HG03439 (cell line): ENCODE results near the gene COG5.

Experiments
- ATAC-seq: cut with Tn5 transposase; IDR thresholded peaks from one replicate; pipeline ENCODE4 v1.9.1; 2021; ENCODE audit warnings: mild to moderate bottlenecking, moderate library complexity; ENCODE audit not compliant: unreplicated experiment

Gene COG5

DNA sequence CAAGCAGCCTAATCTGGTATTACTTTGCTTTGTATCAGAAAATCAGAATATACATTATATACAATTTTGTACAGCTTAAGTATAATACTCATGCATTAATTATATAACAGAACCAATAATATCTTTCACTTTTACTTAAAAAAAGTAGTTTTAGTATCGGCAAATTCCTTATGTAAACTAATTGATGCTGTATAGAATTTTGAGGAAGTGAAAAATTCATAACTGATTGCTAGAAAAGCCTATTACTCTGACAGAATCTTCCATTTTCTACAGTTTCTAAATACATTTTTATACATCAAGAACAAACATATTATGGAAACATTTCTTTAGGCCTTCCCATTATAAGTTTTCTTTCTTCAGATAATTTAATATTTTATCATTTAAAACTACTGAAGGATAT lies 217.8 kb downstream of the COG5 start:
- ATAC-seq: no peak

DNA sequence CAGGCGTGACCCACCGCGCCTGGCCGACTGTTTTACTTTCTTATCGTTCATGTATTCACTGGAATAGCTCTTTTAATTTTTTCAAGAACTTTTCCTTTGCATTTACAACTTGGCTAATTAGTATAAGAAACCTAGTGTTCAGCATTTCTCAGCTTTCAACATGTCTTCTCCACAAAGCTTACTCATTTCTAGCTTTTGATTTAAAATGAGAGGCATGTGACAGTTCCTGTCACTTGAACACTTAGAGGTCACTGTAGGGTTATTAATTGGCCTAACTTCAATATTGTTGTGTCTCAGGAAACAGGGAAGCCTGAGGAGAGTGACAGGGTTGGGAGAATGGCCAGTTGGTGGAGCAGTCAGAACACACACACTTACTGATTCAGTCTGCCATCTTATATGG lies 218.9 kb downstream of the COG5 start:
- ATAC-seq: no peak

DNA sequence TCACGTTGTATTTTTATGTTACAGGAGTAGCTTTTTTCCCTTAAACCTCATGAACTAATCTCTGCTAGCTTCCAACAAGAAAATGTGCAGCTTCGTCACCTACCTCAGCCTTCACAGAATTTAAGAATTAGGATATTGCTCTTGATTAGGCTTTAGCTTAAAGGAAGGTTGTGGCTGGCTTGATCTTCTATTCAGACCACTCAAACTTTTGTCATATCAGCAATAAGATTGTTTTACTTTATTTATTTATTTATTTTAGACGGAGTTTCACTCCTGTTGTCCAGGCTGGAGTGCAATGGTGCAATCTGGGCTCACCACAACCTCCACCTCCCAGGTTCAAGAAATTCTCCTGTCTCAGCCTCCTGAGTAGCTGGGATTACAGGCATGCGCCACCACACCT lies 219.4 kb downstream of the COG5 start:
- no peak for ATAC-seq

DNA sequence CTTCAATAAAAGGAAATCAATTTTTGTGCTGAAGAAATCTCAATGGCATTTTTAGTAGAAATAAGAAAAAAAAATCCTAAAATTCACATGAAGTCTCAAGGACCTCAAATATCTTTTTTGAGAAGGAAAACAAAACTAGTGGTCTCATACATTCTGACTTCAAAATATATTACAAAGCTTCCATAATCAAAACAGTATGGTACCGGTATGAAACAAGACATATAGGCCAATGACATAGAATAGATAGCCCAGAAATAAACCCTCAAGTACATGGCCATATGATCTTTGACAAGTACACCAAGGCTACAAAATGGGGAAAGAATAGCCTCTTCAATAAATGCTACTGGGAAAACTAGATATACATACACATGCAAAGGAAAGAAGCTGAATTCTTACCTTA lies 225.6 kb downstream of the COG5 start:
- ATAC-seq: no peak

DNA sequence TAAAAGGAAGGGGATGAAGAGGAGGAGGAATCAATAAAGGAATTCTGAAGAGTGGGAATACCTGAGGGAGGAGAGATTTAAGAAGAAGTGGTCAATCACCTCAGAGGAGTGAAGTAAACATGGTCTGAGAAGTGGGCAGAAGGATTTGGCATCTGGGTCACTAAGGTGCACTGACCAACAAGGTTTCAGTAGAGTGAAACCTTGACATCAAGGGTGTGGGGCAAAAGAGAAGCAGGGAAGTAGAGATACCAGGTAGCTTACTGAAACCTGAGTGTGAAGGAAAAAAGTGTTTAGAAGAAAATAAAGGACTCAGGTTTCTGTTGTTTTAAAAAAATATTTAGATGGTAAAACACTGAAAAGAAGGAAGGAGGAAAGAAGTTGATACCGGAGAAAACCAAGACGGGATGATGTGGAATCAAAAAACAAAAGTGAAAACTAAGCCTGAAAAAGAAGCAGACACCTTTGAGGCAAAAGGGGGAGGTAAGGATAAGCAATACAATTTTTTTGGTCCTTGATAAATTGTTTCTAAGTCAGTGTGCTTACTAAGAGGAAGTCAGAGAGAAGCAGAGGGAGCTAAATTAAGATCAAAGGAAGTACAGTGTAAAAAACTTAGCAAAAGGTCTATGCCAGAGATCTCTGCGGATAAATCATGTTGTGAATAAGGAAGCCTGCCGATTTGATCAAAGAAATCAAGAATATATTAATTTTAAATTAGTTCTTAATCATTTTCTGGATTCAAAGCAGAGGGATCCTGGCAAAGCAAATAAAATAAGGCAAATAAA lies 231.0 kb downstream of the COG5 start:
- no peak for ATAC-seq

DNA sequence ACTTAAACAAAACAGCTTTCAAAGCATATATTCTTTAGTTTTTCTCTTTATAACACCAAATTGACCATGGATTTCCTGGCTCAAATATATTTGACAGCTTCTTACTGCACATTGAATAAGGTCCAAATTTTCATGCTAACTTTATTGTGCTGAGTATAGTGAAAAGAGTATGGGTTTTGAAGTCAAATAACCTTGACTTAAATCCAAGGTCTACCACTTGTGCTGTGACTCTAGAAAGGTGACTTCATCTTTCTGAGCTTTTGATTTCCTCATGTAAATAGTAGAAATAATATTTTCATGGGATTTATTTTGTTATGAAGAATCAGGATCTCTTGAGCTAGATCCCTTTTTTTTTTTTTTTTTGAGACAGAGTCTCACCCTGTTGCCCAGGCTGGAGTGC lies 233.2 kb downstream of the COG5 start:
- no peak for ATAC-seq

DNA sequence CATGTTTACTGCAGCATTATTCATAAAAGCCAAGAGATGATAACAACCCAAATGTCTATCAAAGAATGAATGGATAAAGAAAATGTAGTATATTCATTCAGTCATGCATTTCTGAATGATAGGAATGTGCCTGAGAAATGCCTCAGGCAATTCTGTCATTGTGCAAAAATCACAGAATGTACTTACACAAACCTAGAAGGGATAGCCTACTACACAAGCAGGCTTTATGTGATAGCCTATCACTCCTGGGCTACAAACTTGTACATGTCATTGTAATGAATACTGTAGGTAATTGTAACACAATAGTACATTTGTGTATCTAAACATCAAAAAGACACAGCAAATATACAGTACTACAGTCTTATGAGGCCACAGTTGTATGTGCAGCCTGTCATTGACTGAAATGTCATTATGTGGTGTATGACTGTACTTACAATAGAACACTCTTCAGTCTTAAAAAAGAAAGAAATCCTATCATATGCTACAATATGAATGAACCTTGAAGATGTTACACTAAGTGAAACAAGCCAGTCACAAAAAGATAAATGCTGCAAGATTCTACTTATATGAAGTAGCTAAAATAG lies 235.6 kb downstream of the COG5 start:
- ATAC-seq: no peak

DNA sequence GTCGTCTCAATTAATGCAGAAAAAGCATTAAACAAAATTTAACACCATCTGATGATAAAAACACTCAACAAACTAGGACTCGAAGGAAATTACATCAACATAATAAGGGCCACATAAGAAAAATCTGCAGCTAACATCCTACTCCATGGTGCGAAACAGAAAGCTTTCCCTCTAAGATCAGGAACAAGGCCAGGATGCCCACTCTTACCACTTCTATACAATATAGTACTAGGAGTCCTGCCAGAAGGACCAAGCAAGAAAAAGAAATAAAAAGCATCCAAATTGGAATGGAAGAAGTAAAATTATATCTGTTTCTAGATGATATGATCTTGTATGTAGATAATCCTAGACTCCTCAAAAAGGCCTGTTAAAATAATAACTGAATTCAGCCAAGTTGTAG lies 237.7 kb downstream of the COG5 start:
- no peak for ATAC-seq

DNA sequence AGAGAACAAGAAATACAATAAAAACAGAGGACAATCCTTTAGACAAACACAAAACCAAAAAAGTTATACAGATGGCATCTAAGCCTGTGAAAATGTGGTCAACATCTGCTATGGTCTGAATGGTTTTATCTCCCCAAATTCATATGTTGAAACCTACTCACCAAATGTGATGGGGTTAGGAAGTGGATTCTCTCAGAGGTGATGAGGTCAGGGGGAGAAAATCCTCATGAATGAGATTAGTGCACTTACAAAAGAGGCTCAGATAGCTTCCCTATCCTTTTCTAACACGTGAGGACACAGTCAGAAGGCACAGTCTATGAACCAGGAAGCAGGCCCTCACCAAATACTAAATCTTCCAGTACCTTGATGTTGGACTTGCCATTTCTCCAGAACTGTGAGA lies 241.7 kb downstream of the COG5 start:
- ATAC-seq: no peak

DNA sequence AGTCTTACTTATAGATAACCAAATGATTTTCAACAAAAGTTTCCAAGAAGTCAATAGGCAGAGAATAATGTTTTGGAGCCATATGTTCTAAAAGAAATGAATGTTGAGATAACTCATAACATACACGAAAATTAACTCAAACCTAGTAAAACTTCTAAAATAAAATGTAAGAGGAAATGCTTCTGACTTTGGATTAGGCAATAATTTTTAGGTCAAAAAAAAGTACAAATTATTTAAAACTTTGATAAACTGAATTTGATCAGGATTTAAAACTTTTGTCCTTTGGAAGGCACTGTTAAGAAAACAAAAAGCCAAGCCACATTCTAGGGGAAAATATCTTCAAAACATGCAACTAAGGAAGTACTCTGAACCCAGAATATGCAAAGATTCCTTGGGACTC lies 242.1 kb downstream of the COG5 start:
- no peak for ATAC-seq

DNA sequence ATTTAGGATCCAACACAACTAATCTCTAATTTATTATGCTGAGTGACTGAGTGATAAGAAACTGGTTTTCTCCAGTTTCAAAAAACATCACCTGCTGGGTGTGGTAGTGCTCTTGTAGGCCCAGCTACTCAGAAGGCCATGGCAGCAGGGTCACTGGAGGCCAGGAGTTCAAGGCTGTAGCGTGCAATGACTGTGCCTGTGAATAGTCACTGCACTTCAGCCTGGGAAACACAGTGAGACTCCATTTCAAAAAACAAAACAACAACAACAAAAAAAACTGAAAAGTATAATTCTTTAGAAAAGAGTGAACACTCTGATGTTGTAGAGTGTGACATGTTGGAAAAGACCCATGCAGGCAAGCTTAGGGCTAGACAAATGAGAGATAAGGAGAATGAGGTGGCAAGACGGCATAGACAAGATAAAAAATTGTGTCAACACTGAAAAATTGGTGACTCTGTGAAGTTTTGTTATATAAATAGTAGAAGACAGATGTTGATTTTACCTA lies 243.9 kb downstream of the COG5 start:
- no peak for ATAC-seq

DNA sequence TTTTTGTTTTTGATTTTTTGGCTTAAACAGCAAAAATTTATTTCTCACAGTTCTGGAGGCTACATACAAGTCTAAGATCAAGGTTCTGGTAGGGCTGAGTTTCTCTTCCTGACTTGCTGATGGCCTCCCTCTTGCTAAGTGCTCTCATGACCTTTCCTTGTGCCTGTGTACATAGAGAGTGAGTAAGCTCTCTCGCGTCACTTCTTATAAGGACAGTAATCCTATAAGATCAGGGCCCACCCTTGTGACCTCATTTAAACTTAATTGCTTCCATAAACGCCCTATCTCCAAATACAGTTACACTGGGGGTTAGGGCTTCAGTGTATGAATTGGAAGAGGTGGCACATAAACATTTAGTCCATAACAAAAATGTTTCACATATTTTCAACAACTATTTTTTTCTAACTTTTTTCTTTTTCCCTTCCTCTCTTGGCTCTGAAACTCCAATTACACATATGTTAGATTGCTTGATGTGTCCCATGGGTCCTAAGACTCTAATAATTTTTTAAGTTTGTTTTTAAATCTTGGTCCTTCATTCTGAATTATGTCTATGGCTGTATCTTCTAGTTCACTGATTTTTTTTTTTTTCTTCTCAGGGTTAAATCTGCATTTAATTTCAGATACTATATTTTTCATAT lies 245.1 kb downstream of the COG5 start:
- ATAC-seq: no peak

DNA sequence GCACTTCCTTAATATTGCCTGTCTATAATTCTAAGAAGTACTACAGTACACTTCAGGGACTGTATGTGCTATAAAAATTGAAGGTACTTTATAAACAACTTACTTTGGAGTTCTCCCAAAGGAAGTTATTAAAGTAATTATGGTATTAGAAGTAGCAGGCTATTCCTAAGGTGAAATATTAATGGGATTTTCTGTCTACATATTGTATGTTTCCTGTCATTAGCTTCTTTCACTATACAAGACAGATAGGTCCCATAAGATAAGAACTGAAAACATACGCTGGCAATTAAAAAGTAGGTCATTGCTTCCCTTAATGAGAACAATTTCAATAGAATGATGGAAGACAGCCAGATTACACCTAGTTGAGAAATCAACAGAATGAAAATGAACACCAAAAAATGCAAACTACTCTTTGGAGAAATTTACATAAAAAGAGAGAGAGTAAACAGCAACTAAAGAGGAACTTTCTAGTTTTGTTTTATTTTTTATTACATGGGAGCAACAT lies 248.0 kb downstream of the COG5 start:
- no peak for ATAC-seq

DNA sequence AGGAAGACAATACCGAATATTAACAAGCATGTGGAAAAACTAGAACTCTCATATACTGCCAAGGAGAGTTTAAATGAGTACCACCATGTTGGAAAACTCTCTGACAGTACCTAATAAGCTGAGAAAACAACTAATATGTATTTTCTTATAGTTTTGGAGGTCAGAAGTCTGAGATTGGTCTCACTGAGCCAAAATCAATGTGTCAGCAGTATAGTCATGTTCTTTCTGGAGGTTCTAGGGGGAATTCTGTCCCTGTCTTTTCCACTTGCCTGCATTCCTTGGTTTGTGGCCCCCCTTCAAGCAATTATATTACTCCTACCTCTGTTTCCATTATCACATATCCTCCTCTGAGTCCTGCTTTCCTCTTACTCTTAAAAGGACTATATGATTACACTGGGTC lies 250.4 kb downstream of the COG5 start:
- no peak for ATAC-seq

DNA sequence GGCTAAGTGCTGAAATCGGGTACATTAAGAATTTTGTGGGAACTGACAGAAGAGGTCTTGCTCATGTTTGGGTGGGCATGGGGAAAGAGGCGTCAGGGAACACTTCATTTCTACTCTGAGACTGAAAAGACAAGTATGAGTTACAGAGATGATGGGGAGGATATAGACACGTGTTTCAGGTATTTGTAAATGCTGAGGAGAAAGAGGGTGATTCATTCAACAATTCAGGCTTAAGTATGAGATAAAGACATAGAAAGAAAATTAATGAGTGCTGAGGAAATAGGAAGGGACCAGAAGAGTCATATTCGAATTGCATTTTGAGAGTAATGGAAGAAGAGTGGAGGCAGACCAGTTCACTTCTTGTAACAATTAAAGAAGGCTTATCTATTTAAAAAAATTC lies 251.3 kb downstream of the COG5 start:
- no peak for ATAC-seq

DNA sequence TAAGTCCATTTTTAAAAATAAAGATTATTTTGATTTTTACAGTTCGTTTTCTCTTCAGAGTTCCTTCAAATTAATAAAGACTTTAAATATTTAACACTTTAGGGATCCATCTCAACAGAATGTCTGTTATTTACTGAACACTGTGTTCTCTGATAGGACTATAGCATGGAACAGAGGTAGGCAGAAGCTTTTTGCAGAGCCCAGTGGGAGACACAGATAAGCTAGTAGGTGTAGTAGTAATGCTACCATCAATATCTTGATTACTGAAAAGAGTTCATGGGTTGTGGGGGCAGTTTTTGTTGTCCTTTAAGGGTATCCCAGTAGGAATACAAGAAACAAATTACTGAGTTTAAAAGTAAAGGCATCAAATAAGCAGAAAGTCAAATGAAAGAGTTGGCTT lies 254.4 kb downstream of the COG5 start:
- no peak for ATAC-seq

DNA sequence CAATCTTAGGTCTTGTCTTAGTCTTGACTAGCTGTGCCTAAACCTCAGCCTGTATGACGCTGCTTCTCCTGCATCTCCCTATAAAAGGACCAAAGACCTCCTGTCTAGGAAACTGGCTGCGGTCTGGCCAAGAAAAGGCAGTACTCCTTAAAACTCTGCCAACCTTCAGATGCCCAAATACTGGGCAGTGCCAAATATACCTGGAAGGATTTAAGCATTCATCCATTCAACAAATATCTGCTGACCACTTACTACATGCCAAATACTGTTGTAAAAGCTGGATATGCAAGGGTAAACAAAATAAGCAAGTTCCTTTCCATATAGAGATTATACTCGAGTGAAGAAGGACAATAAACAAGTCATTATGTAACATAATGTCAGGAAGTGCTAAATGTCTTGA lies 259.1 kb downstream of the COG5 start:
- no peak for ATAC-seq

DNA sequence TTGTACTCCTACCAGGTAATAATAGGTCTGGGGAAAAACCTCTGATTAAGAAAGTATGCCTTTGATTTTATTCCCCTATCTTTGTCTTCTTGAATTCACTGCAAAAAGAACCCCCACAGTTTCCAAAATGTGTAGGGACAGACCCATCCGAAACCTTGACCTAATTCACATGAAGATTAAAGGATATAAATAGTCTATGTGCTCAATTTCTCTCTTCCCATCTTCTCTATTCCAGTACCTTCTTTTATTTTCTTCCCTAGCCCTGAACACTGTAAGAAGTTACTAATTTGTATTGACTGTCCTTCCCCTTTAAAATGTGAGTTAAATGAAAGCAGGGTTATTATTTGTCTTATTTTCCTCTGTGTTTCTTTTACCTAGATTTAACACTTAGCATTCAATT lies 259.7 kb downstream of the COG5 start:
- no peak for ATAC-seq

DNA sequence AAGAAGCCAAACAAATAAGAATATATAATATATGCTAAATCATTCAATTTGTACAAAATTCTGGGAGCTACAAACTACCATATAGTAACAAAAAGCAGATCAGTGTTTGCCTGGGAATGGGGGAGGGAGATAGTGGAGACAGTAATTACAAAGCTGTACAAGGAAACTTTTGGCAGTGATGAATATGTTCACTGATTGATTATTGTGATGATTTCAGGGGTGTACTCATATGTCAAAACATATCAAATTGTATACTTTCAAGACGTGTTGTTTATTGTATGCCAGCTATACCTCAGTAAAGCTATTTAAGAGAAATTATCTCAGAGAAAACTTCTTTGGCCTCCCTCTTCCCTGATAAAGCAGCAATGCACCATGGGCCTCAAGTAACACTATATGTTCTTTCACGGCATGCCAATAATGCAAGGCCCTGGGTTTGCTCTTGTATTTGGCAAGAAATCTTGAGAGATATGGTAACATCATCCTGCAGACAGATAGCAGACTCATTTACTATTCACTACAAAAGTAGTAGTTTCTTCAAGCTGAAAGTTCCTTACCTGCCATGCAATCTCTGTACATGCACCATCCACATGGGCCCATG lies 261.4 kb downstream of the COG5 start:
- ATAC-seq: no peak

DNA sequence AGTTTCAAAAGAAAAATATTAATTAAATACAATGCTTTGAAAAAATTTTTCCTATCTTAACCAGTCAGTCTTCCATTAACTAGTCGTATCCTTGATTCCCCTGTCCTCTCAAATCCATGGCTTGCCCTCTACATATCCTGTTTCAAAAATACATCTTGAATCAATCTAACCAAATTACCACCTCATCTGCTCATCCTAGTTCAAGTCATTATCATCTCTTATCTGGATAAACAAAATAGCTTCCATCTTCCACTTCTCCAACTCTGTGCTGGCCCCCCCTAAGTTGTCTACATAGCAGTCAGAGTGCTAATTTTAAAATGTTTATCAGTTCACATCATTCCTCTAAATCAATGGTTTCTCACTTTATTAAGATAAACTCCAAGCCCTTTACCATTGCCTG lies 269.5 kb downstream of the COG5 start:
- no peak for ATAC-seq

DNA sequence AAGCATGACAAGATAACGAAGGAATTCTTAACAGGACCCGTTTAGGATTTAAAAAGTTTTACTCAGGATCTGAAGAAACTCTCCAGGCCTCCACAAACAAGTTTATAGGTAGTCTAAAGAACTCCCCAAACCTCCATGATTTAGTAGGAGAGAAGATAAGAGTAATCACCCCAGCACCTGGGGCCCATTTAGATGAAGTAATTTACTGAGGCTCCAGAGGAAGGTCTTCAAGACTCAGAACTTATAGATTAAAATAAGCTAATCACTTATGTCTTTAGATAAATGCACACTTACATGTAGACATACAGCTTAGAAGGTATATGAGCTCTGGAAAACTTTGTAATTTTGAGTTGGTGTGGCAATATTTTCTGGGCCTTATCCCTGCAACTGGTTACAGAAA lies 271.1 kb downstream of the COG5 start:
- no peak for ATAC-seq

DNA sequence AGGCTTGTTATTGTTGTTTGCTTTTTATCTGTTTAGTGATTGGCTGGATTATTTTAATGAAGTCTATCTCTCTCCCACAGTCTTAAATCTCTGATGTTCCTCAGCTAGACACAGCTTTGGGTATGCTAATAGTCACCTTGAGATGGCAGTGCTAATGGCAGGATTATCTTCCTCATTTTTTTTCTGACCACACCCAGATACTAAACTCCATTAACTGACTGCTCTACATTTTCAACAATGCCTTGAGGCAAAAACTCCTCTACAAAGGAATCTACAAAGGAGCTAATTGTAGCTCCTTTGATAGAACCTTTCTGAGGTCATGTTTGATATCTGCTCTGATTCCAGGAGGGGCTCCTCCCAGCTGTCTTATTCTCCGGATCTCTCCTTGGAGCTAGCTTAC lies 272.3 kb downstream of the COG5 start:
- no peak for ATAC-seq
